Urinary bladder (tissue), 4 donors: ENCODE results near the gene CCDC12. TPM values are rescaled to one million over a fixed set of nuclear protein-coding genes. Genes with fewer than 3 reads are reported as not detected.

Experiments
- DNase-seq: peaks from one replicate; pipeline ENCODE4 v3.0.0-alpha.2; 2015; ENCODE audit errors: extremely low spot score
- H3K27ac ChIP-seq: one replicate; pipeline ENCODE4 v1.5.1; 2013; ENCODE audit warnings: low read depth, mild to moderate bottlenecking, moderate library complexity
- H3K36me3 ChIP-seq: one replicate; pipeline ENCODE4 v1.6.1; 2013; ENCODE audit warnings: mild to moderate bottlenecking, moderate library complexity; ENCODE audit not compliant: insufficient read depth
- H3K4me1 ChIP-seq: one replicate; pipeline ENCODE4 v1.6.1; 2013; ENCODE audit warnings: mild to moderate bottlenecking, moderate library complexity; ENCODE audit not compliant: insufficient read depth
- H3K4me3 ChIP-seq: one replicate; pipeline ENCODE4 v1.5.1; 2013; ENCODE audit warnings: low read depth, low read length
- WGBS: extraction: QIAGEN DNeasy Blood & Tissue Kit; methylation state at CpG from one replicate; pipeline ENCODE4 v1.1.7; 2013; 5-methylcytosine and 5-hydroxymethylcytosine counted together
- polyA plus RNA-seq: library from polyadenylated mRNA; stranded (reverse); fragments of 200-250 nt; gene quantifications from one replicate; pipeline ENCODE4 v1.2.3, GENCODE V29; 2013
- total RNA-seq: library from RNA; depleted of rRNA; stranded (reverse); fragments of >200 nt; gene quantifications from one replicate; pipeline ENCODE4 v1.2.3, GENCODE V29; 2014
- donor health status: healthy with polysubstance abuse.
- donor health status: healthy.

The CCDC12 gene
- total and polyA plus RNA-seq, 2 donors = 17.6 to 60.7 TPM

- no peaks in the 10 kb centered on the region for H3K4me1 ChIP-seq
- H3K27ac ChIP-seq = no peak overlapping the region
- no peak overlapping the region for H3K4me3 ChIP-seq
- H3K36me3 ChIP-seq = peaks cover 3% of the 10 kb centered on the region
- WGBS = 46% methylated on average over 11 of the region's 11 CpGs
- no peak for DNase-seq
These were observed 52.8 kb downstream of the CCDC12 start for GRCh38 chr3:46923559-46924350.

- DNase-seq = no peak
- H3K4me1 ChIP-seq = no peaks in the 10 kb centered on the region
- no peak overlapping the region for H3K27ac ChIP-seq
- WGBS = 86% methylated on average over 16 of the region's 16 CpGs
- no peak overlapping the region for H3K4me3 ChIP-seq
- H3K36me3 ChIP-seq = peaks cover 3% of the 10 kb centered on the region
These were observed 53.5 kb downstream of the CCDC12 start for GRCh38 chr3:46922871-46923558.

- Histone ChIP-seq H3K36me3 (peaks cover 3% of the 10 kb centered on the region), H3K27ac (no peak overlapping the region), H3K4me3 (no peak overlapping the region), H3K4me1 (no peaks in the 10 kb centered on the region)
- 94% methylated on average over 4 of the region's 4 CpGs for WGBS
- DNase-seq = no peak
These were observed 54.1 kb downstream of the CCDC12 start for GRCh38 chr3:46922426-46922825.

GRCh38 chr3:46921871-46922271 lies 54.7 kb downstream of the CCDC12 start:
- DNase-seq = no peak
- Histone ChIP-seq H3K4me3 (no peak overlapping the region), H3K4me1 (no peaks in the 10 kb centered on the region), H3K27ac (no peak overlapping the region), H3K36me3 (peaks cover 3% of the 10 kb centered on the region)
- 93% methylated on average over 7 of the region's 7 CpGs for WGBS

- no peak overlapping the region for H3K4me3 ChIP-seq
- DNase-seq = no peak
- peaks cover 3% of the 10 kb centered on the region for H3K36me3 ChIP-seq
- WGBS = 93% methylated on average over 4 of the region's 4 CpGs
- H3K4me1 ChIP-seq = no peaks in the 10 kb centered on the region
- H3K27ac ChIP-seq = no peak overlapping the region
These were observed 55.5 kb downstream of the CCDC12 start for GRCh38 chr3:46921041-46921440.

GRCh38 chr3:46918634-46919033 lies 57.9 kb downstream of the CCDC12 start:
- Histone ChIP-seq H3K4me3 (no peak overlapping the region), H3K27ac (no peak overlapping the region), H3K36me3 (peaks cover 3% of the 10 kb centered on the region), H3K4me1 (no peaks in the 10 kb centered on the region)
- DNase-seq = no peak
- 94% methylated on average over 4 of the region's 4 CpGs for WGBS

- Histone ChIP-seq H3K36me3 (peaks cover 3% of the 10 kb centered on the region), H3K4me3 (no peak overlapping the region), H3K4me1 (no peaks in the 10 kb centered on the region), H3K27ac (no peak overlapping the region)
- DNase-seq = no peak
- WGBS = 94% methylated on average over 1 of the region's 1 CpG
These were observed 58.3 kb downstream of the CCDC12 start for GRCh38 chr3:46918202-46918601.

- 98% methylated on average over 3 of the region's 3 CpGs for WGBS
- no peaks in the 10 kb centered on the region for H3K36me3 ChIP-seq
These were observed 59.3 kb downstream of the CCDC12 start for GRCh38 chr3:46917257-46917656.

GRCh38 chr3:46916799-46917198 lies 59.7 kb downstream of the CCDC12 start:
- whole genome bisulfite sequencing = 88% methylated on average over 3 of the region's 3 CpGs
- H3K36me3 ChIP-seq = no peaks in the 10 kb centered on the region

More at GRCh38 chr3:46917257-46917656, 59.3 kb downstream of the CCDC12 start:
- Histone ChIP-seq H3K4me3 (no peak overlapping the region), H3K4me1 (no peaks in the 10 kb centered on the region), H3K27ac (no peak overlapping the region)
- DNase-seq = no peak

GRCh38 chr3:46916278-46916677 lies 60.3 kb downstream of the CCDC12 start:
- H3K4me3 ChIP-seq = no peak overlapping the region
- WGBS = 90% methylated on average over 1 of the region's 1 CpG

More at GRCh38 chr3:46916799-46917198, 59.7 kb downstream of the CCDC12 start:
- Histone ChIP-seq H3K4me1 (no peaks in the 10 kb centered on the region), H3K4me3 (no peak overlapping the region), H3K27ac (no peak overlapping the region)
- no peak for DNase-seq

GRCh38 chr3:46915297-46915822 lies 61.2 kb downstream of the CCDC12 start:
- 82% methylated on average over 8 of the region's 8 CpGs for WGBS
- H3K4me3 ChIP-seq = no peak overlapping the region
- no peak overlapping the region for H3K27ac ChIP-seq
- DNase-seq = no peak
- H3K36me3 ChIP-seq = no peaks in the 10 kb centered on the region
- H3K4me1 ChIP-seq = no peaks in the 10 kb centered on the region

More at GRCh38 chr3:46916278-46916677, 60.3 kb downstream of the CCDC12 start:
- no peak for DNase-seq
- H3K36me3 ChIP-seq = no peaks in the 10 kb centered on the region
- H3K27ac ChIP-seq = no peak overlapping the region
- H3K4me1 ChIP-seq = no peaks in the 10 kb centered on the region

GRCh38 chr3:46914849-46915248 lies 61.7 kb downstream of the CCDC12 start:
- Histone ChIP-seq H3K36me3 (no peaks in the 10 kb centered on the region), H3K27ac (no peak overlapping the region), H3K4me3 (no peak overlapping the region), H3K4me1 (no peaks in the 10 kb centered on the region)
- WGBS = 88% methylated on average over 7 of the region's 7 CpGs
- no peak for DNase-seq

GRCh38 chr3:46913644-46914043 lies 62.9 kb downstream of the CCDC12 start:
- WGBS = 23% methylated on average over 8 of the region's 8 CpGs
- Histone ChIP-seq H3K4me3 (no peak overlapping the region), H3K27ac (no peak overlapping the region), H3K4me1 (no peaks in the 10 kb centered on the region), H3K36me3 (no peaks in the 10 kb centered on the region)
- no peak for DNase-seq

GRCh38 chr3:46912986-46913385 lies 63.6 kb downstream of the CCDC12 start:
- DNase-seq = no peak
- no peak overlapping the region for H3K27ac ChIP-seq
- H3K36me3 ChIP-seq = no peaks in the 10 kb centered on the region
- H3K4me1 ChIP-seq = no peaks in the 10 kb centered on the region
- 96% methylated on average over 3 of the region's 3 CpGs for WGBS
- no peak overlapping the region for H3K4me3 ChIP-seq
